HG03159 (cell line): ENCODE results near the gene MEIS2.

ENCODE experiments used
- ATAC-seq: cut with Tn5 transposase; IDR thresholded peaks from one replicate; pipeline ENCODE4 v1.9.1; 2021; ENCODE audit warnings: mild to moderate bottlenecking, moderate library complexity; ENCODE audit not compliant: unreplicated experiment

MEIS2 gene

DNA sequence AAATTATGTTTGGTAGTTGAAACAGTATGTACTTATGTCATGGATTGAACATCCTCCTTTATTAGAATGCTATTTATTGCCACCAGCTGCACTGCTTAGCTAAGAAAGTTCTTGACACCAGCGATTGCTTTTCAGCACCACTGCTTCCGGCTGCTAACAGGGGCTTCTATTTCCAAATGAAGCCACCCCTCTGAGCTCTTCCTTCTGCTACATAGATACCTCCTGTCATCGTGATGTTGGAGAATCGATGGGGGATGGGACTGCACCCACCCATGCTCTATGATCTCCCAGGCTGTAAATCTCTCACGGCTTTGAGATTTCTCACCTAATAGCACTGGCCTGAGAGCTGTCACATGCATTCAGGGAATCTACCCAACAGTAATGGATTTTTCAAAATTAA lies 259.2 kb downstream of the MEIS2 start:
- no peak for ATAC-seq
